ENCODE measurements around the gene STIP1. TPM values are rescaled to one million over a fixed set of nuclear protein-coding genes. Genes with fewer than 3 reads are reported as not detected.

STIP1 gene
- polyA plus RNA-seq, 2 donors: 60.0 to 69.4 TPM

GRCh38 chr11:64219354-64219684 is 33.3 kb downstream of the STIP1 start:
- Histone ChIP-seq H3K27ac (ENCODE audit: low read depth in 2 of 2, low read length in 1 of 2) (no peak overlapping the region), H3K36me3 (ENCODE audit: control insufficient read depth in 2 of 2, insufficient read depth in 2 of 2, low read length in 1 of 2) (peaks cover 0 to 12% of the 10 kb centered on the region in 2 donors), H3K4me1 (ENCODE audit: control insufficient read depth in 2 of 2, insufficient read depth in 2 of 2, low read length in 1 of 2) (peaks cover 0 to 14% of the 10 kb centered on the region in 2 donors), H3K9me3 (ENCODE audit: control insufficient read depth in 2 of 2, insufficient read depth in 1 of 2, low read depth in 1 of 2, low read length in 1 of 2) (no peaks in the 10 kb centered on the region), H3K4me3 (ENCODE audit: low read depth in 1 of 2, low read length in 2 of 2) (no peak overlapping the region), H3K27me3 (ENCODE audit: control insufficient read depth in 1 of 2, insufficient read depth in 2 of 2, low read length in 2 of 2) (no peaks in the 10 kb centered on the region)
- WGBS, 2 donors: 83 to 87% methylated on average over 7 of the region's 7 CpGs

GRCh38 chr11:64219755-64220154 is 33.8 kb downstream of the STIP1 start:
- Histone ChIP-seq H3K4me3 (ENCODE audit: low read depth in 1 of 2, low read length in 2 of 2) (no peak overlapping the region), H3K36me3 (ENCODE audit: control insufficient read depth in 2 of 2, insufficient read depth in 2 of 2, low read length in 1 of 2) (peaks cover 0 to 12% of the 10 kb centered on the region in 2 donors), H3K27ac (ENCODE audit: low read depth in 2 of 2, low read length in 1 of 2) (no peak overlapping the region), H3K27me3 (ENCODE audit: control insufficient read depth in 1 of 2, insufficient read depth in 2 of 2, low read length in 2 of 2) (no peaks in the 10 kb centered on the region), H3K9me3 (ENCODE audit: control insufficient read depth in 2 of 2, insufficient read depth in 1 of 2, low read depth in 1 of 2, low read length in 1 of 2) (no peaks in the 10 kb centered on the region), H3K4me1 (ENCODE audit: control insufficient read depth in 2 of 2, insufficient read depth in 2 of 2, low read length in 1 of 2) (peaks cover 0 to 18% of the 10 kb centered on the region in 2 donors)
- 91 to 93% methylated on average over 10 of the region's 10 CpGs for WGBS, 2 donors

- Histone ChIP-seq H3K27me3 (ENCODE audit: control insufficient read depth in 1 of 2, insufficient read depth in 2 of 2, low read length in 2 of 2) (no peaks in the 10 kb centered on the region), H3K36me3 (ENCODE audit: control insufficient read depth in 2 of 2, insufficient read depth in 2 of 2, low read length in 1 of 2) (peaks cover 0 to 12% of the 10 kb centered on the region in 2 donors), H3K4me1 (ENCODE audit: control insufficient read depth in 2 of 2, insufficient read depth in 2 of 2, low read length in 1 of 2) (peaks cover 3 to 24% of the 10 kb centered on the region in 2 donors), H3K27ac (ENCODE audit: low read depth in 2 of 2, low read length in 1 of 2) (no peak overlapping the region), H3K9me3 (ENCODE audit: control insufficient read depth in 2 of 2, insufficient read depth in 1 of 2, low read depth in 1 of 2, low read length in 1 of 2) (no peaks in the 10 kb centered on the region), H3K4me3 (ENCODE audit: low read depth in 1 of 2, low read length in 2 of 2) (no peak overlapping the region)
- WGBS, 2 donors: 89 to 91% methylated on average over 16 to 17 of the region's 17 CpGs
Observed at GRCh38 chr11:64220271-64220670, 34.3 kb downstream of the STIP1 start.

DNA sequence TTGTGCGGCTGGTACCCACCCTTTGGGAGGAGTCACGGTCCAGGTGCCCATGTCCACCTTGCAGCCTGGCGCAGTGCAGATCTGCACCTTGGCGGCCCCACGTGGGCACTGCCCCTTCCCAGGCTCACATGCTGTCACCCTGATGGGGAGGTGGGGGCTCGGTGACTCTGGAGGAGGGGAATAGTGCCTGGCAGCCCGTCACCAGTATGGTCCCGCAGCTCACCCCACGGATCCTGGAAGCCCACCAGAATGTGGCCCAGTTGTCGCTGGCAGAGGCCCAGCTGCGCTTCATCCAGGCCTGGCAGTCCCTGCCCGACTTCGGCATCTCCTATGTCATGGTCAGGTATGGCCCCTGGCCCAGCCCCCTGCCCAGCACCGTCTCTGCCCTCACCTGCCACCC is 34.8 kb downstream of the STIP1 start:
- Histone ChIP-seq H3K36me3 (ENCODE audit: control insufficient read depth in 2 of 2, insufficient read depth in 2 of 2, low read length in 1 of 2) (peaks cover 0 to 12% of the 10 kb centered on the region in 2 donors), H3K27ac (ENCODE audit: low read depth in 2 of 2, low read length in 1 of 2) (no peak overlapping the region), H3K9me3 (ENCODE audit: control insufficient read depth in 2 of 2, insufficient read depth in 1 of 2, low read depth in 1 of 2, low read length in 1 of 2) (no peaks in the 10 kb centered on the region), H3K4me3 (ENCODE audit: low read depth in 1 of 2, low read length in 2 of 2) (no peak overlapping the region), H3K27me3 (ENCODE audit: control insufficient read depth in 1 of 2, insufficient read depth in 2 of 2, low read length in 2 of 2) (no peaks in the 10 kb centered on the region), H3K4me1 (ENCODE audit: control insufficient read depth in 2 of 2, insufficient read depth in 2 of 2, low read length in 1 of 2) (peaks cover 6 to 28% of the 10 kb centered on the region in 2 donors)
- 88 to 92% methylated on average over 14 of the region's 14 CpGs for WGBS, 2 donors

DNA sequence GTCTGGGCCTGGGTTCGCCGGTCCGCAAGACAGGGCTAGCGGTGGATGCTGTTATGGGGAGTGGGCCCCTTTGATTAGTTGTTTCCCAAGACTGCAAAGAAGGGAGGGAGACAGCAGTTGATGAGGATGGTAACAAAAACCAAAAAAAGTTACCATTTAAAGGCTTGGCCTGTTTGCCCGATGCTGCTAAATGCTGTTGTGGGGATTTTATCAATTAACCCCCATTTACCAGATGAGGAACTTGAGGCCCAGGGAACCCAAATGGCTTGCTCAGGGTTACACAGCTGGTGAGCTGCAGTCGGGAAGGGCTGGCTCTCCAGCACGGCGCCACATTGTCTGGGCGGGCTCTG is 36.7 kb downstream of the STIP1 start:
- Histone ChIP-seq H3K9me3 (ENCODE audit: control insufficient read depth in 2 of 2, insufficient read depth in 1 of 2, low read depth in 1 of 2, low read length in 1 of 2) (no peaks in the 10 kb centered on the region), H3K4me1 (ENCODE audit: control insufficient read depth in 2 of 2, insufficient read depth in 2 of 2, low read length in 1 of 2) (peaks cover 9 to 37% of the 10 kb centered on the region in 2 donors), H3K4me3 (ENCODE audit: low read depth in 1 of 2, low read length in 2 of 2) (no peak overlapping the region), H3K27ac (ENCODE audit: low read depth in 2 of 2, low read length in 1 of 2) (peak overlapping the region in 1 of 2 donors; percentile 56), H3K36me3 (ENCODE audit: control insufficient read depth in 2 of 2, insufficient read depth in 2 of 2, low read length in 1 of 2) (peaks cover 0 to 12% of the 10 kb centered on the region in 2 donors), H3K27me3 (ENCODE audit: control insufficient read depth in 1 of 2, insufficient read depth in 2 of 2, low read length in 2 of 2) (no peaks in the 10 kb centered on the region)
- 62% methylated on average over 9 of the region's 9 CpGs for WGBS, 2 donors

- H3K4me3 ChIP-seq (ENCODE audit: low read depth in 1 of 2, low read length in 2 of 2): no peak overlapping the region
- H3K27ac ChIP-seq (ENCODE audit: low read depth in 2 of 2, low read length in 1 of 2): peak overlapping the region; percentile 9 to 56
- H3K27me3 ChIP-seq (ENCODE audit: control insufficient read depth in 1 of 2, insufficient read depth in 2 of 2, low read length in 2 of 2): no peaks in the 10 kb centered on the region
- H3K4me1 ChIP-seq (ENCODE audit: control insufficient read depth in 2 of 2, insufficient read depth in 2 of 2, low read length in 1 of 2): peaks cover 9 to 37% of the 10 kb centered on the region in 2 donors
- WGBS, 2 donors: 78 to 83% methylated on average over 24 of the region's 24 CpGs
- no peaks in the 10 kb centered on the region for H3K9me3 ChIP-seq (ENCODE audit: control insufficient read depth in 2 of 2, insufficient read depth in 1 of 2, low read depth in 1 of 2, low read length in 1 of 2)
- H3K36me3 ChIP-seq (ENCODE audit: control insufficient read depth in 2 of 2, insufficient read depth in 2 of 2, low read length in 1 of 2): peaks cover 0 to 12% of the 10 kb centered on the region in 2 donors
Observed at GRCh38 chr11:64223001-64223651, 37.2 kb downstream of the STIP1 start.

DNA sequence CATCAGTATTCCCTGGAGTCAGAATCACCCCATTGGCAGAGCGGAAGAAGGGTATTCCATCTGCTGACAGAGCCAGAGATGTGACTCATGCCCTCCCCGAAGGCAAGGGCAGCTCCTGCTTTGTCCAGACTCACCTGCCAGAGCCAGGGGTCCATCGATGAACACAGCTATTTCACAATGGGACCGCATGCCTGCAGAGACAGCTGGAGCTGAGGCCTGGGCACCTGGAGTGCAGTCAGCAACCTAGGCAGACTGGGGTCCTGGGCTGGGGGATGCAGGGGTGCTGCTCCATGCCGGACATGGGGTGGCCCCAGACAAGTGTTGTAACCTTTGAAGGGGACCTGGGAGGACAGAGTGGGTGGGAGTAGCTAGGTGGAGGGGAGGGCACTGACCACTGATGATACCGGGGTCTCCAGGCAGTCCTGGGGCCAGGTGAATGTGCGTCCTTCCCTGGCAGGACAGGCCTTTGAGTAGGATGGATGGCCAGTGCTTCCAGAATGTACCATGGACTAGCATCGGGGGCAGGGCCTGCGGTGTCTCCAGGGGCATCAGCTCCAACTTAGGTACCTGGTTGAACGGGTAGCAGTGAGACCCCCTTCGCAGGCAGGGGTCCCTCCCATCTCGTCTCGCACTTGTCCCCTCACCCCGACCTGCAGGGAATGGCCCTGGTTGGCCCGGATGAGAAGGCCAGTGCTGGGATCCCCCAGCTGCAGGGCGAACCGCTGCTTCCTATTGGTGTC is 38.4 kb downstream of the STIP1 start:
- WGBS, 2 donors: 81 to 85% methylated on average over 15 to 17 of the region's 17 CpGs
- H3K27me3 ChIP-seq (ENCODE audit: control insufficient read depth in 1 of 2, insufficient read depth in 2 of 2, low read length in 2 of 2): no peaks in the 10 kb centered on the region
- peaks cover 0 to 12% of the 10 kb centered on the region in 2 donors for H3K36me3 ChIP-seq (ENCODE audit: control insufficient read depth in 2 of 2, insufficient read depth in 2 of 2, low read length in 1 of 2)
- peak overlapping the region in 1 of 2 donors; percentile 50 for H3K27ac ChIP-seq (ENCODE audit: low read depth in 2 of 2, low read length in 1 of 2)
- peaks cover 9 to 37% of the 10 kb centered on the region in 2 donors for H3K4me1 ChIP-seq (ENCODE audit: control insufficient read depth in 2 of 2, insufficient read depth in 2 of 2, low read length in 1 of 2)
- H3K9me3 ChIP-seq (ENCODE audit: control insufficient read depth in 2 of 2, insufficient read depth in 1 of 2, low read depth in 1 of 2, low read length in 1 of 2): no peaks in the 10 kb centered on the region
- no peak overlapping the region for H3K4me3 ChIP-seq (ENCODE audit: low read depth in 1 of 2, low read length in 2 of 2)

GRCh38 chr11:64224891-64225607 is 39.1 kb downstream of the STIP1 start:
- Histone ChIP-seq H3K9me3 (ENCODE audit: control insufficient read depth in 2 of 2, insufficient read depth in 1 of 2, low read depth in 1 of 2, low read length in 1 of 2) (no peaks in the 10 kb centered on the region), H3K4me3 (ENCODE audit: low read depth in 1 of 2, low read length in 2 of 2) (peak overlapping the region; percentile 69 to 79), H3K27me3 (ENCODE audit: control insufficient read depth in 1 of 2, insufficient read depth in 2 of 2, low read length in 2 of 2) (no peaks in the 10 kb centered on the region), H3K36me3 (ENCODE audit: control insufficient read depth in 2 of 2, insufficient read depth in 2 of 2, low read length in 1 of 2) (peaks cover 0 to 11% of the 10 kb centered on the region in 2 donors), H3K27ac (ENCODE audit: low read depth in 2 of 2, low read length in 1 of 2) (peak overlapping the region; percentile 89 to 94), H3K4me1 (ENCODE audit: control insufficient read depth in 2 of 2, insufficient read depth in 2 of 2, low read length in 1 of 2) (peaks cover 9 to 37% of the 10 kb centered on the region in 2 donors)
- WGBS, 2 donors: 55 to 59% methylated on average over 22 of the region's 22 CpGs

DNA sequence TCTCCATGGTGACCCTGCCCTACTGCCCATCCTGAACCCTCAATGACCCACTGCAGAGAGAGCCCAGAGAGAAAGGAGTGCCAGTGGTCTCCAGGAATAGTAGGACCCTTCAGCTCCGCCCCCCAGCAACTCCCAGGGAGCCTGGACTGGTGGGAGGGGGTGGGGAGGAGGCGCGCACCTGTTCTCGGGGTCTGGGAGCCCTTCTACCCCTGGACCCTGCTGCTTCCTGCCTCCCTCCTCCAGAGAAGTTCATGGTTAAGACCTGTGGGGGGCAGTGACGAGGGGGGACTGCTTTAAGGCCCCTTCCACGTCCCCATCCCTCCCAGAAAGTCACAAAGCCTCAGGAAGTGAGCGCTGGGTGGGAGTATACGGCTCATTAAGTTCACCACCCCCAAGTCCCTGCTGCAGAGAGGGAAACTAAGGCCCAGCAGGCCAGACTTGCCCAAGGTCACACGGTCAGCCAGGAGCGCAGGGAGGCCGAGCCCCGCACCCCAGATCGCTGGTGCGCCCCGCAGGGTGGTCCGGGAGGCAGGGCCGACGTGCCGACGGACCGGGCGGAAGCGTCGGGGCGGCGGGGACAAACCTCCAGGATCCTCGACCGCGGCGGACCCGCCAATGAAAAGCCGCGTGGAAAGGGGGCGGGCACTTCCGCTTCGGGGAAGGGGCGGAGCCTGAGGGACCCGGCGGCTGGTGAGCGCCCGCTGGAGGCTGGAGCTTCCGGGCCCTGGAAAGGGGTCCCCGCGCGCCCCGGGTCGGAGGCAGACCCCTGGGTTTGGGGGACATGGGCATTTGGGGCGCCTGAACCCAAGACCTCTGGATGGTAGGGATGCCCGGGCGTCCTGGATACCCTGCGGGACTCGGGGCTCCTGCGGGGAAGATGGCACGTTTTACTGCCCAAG is 39.9 kb downstream of the STIP1 start, which contains the start of the genes NUDT22 and TRPT1:
TSS of gene NUDT22 (plus strand) at position 667 of the 899 bp plus-strand sequence. CDS start 379 bp downstream, outside the sequence.
TSS of gene TRPT1 (minus strand) at position 579 of the 899 bp plus-strand sequence. CDS start at position 253, 326 bp downstream.
- Histone ChIP-seq H3K27me3 (ENCODE audit: control insufficient read depth in 1 of 2, insufficient read depth in 2 of 2, low read length in 2 of 2) (no peaks in the 10 kb centered on the region), H3K27ac (ENCODE audit: low read depth in 2 of 2, low read length in 1 of 2) (peak within 1 kb of the TSS; percentile 89 to 94), H3K4me1 (ENCODE audit: control insufficient read depth in 2 of 2, insufficient read depth in 2 of 2, low read length in 1 of 2) (peaks cover 9 to 40% of the 10 kb centered on the region in 2 donors), H3K9me3 (ENCODE audit: control insufficient read depth in 2 of 2, insufficient read depth in 1 of 2, low read depth in 1 of 2, low read length in 1 of 2) (no peaks in the 10 kb centered on the region), H3K4me3 (ENCODE audit: low read depth in 1 of 2, low read length in 2 of 2) (peak within 1 kb of the TSS; percentile 69 to 79), H3K36me3 (ENCODE audit: control insufficient read depth in 2 of 2, insufficient read depth in 2 of 2, low read length in 1 of 2) (peaks cover 0 to 7% of the 10 kb centered on the region in 2 donors)
- WGBS, 2 donors: 0 to 1% methylated on average over 52 to 54 of the region's 54 CpGs

All from esophagus (tissue), 2 donors.